ENCODE data around the gene RNF220.
"Not testable (repeated sequence)": the region's sequence is repeated elsewhere in the genome, so short reads cannot be mapped to it uniquely, and the experiment has no call there.

The RNF220 gene

DNA sequence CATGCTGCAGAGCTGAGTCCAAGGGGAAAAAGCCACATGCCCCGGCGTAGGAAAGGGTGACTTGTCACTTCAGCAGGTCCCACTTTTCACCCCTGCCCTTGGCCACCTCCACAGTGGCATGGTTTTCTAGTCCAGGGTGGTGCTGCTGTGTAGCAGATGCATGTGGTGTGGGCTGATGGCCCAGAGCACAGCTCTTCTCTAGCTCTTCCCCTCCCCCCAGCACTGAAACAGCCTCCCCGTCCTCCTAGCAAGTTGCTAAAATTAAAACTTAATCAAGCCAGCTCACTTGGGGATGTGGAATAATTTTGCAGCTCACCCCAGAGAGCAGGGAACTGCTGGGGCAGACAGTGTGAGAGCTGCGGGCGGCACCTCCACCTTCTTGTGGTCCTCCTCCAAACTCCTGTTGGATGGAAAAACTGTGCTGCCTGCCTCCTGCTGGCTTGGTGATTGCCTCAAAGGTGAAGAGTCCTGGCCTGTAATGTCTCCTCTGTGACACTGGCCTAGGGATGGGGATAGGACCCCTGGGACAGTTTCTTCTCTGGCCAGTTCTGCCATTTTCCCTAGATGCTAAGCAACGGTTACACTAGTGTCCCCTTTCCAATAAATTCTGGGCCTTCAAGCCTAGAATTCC, 91.6 kb downstream of the RNF220 start:
- no peak for DNase-seq (ENCODE audit: low spot score)

DNA sequence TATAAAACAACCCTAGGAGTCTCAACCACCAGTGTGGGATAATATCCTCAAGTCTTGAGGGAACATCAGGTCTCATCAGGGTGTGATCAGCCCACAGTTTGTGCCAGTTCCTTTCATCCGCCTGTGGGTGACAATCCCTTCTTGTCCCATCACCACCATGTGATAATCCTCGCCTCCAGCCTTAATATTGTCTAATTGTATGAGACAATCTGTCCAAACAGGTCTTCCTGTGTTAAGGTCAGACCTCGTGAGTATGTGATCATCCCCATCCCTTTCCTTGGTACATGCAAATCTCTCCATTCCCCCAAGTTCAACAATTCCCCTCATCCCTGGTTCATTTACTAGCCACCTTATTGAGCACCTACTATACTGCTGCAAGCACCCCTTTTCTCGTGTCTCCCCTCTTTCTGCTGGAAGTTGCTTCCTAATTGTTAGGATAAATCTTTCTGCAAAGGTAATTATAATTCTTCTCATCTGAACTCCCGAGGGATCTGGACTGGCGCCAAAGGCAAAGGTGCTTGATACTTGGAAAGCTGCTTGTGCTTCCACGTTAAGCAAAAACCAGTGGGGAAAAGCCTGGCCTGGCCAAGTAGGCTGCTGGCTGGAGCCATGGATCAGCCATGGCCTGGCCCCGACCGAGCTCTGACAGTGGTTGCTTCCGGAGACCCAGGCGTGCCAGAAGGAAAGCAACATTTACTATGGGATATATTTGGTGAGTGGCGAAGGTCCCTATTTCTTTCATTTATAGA, 92.5 kb downstream of the RNF220 start:
- DNase-seq (ENCODE audit: low spot score), result no peak

DNA sequence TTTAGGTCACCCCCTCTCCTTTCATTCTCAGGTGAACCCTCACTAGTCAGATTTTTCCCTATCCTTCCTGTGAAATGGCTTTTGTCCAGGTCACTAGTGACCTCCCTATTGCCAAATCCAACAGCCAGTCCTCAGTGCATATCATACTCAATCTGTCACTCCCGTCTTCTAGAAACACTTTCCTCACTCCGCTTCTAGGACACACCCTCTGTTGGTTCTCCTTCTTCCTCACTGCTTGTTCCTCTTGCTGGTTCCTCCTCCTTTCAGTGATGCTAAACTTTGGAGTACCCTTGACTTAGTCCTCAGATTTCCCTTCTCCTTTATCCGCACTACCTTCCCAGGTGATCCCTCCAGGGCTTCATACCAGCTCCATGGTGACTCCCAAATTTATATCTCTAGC, 94.3 kb downstream of the RNF220 start:
- DNase-seq (ENCODE audit: low spot score), result no peak

DNA sequence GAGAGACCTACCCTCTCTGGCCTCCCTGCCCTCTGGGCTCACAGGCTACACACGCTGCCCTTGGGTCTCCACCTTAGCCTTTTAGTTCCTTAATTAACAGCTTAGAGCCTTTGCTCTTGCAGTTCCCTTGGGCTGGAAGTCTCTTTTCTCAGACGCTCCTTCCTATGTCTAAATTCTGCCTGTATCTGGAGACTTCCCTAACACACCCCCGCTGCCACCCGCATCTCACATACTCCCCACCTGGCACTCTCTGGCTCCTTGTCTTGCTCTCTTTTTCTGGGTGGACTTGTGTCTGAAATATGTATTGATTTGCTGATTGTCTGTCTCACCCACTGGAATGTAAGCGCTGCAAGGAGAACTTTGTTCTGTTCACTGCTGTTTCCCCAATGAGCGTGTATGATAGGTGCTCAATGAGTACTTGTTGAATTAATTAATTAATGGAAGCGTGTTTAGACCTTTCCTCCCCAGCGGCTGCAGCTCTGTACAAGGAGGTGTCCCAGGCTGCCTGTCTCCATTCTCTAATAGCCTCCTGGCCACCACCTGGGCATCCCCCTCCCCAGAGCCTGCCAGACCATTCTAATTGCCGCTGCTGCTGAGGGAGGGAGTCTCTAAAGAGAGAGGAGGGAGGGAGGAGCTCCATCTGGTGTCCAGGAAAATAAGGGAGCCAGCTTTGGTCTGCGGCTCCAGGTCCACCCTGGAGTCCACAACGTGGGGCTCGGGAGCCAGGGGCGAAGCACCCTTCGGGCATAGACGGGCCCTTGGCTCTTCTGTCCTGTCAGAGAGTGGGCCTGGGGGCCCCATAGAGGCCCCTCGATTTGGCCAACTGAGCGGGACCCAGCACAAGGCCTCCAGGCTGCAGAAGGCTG, 95.4 kb downstream of the RNF220 start:
- no peak for DNase-seq (ENCODE audit: low spot score)

DNA sequence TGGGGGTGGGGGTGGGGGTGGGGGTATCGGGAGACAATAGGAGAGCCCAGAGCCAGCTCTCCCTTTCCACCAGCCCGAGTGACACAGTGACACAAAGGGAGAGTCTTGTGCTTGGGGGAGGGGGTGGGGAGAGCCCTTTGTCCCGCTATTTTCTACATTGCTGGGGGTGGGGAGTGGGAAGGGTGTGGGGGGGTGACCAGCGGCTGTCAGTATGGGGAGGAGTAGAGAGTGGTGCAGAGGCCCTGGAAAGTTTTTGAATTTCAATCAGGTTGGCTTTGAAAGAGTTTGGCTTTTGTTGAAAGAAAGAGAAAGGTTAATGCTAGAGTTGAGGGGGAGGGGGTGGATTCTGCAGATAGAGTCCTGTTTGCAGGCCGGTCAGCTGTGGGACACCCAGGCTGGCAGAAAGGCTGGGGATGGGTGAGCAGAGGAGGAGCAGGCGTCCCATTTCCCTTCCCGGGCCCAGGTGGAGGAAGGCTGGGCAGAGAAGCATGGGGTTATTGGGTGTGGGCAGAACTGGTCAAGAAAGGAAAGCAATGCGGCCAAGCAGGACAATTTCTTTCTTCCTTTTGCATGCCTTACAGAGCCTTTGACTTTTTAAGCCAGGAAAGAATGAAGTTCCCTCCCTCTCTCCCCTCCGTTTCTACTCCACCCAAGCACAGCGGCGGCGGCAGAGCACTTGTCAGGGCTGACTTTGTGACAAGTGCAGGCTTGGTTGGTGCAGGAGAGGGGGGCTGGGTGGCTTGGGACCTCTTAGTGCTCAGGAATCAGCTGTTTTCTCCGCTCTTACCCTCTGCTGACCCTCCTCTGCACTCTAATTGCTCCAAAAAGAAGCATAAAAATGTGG, 96.2 kb downstream of the RNF220 start:
- no peak for DNase-seq (ENCODE audit: low spot score)

DNA sequence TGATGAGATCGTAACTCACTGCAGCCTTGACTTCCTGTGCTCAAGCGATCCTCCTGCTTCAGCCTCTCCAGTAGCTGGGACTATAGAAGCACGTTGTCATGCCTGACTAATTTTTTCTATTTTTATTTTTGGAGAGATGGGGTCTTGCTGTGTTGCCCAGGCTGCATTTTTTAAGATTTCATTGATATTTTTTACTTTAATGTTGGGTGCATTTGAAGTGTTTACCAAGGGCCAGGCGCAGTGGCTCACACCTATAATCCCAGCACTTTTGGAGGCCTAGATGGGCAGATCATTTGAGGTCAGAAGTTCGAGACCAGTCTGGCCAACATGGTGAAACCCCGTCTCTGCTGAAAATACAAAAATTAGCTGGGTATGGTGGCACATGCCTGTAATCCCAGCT, 97.8 kb downstream of the RNF220 start:
- DNase-seq (ENCODE audit: low spot score), result not testable (repeated sequence)

DNA sequence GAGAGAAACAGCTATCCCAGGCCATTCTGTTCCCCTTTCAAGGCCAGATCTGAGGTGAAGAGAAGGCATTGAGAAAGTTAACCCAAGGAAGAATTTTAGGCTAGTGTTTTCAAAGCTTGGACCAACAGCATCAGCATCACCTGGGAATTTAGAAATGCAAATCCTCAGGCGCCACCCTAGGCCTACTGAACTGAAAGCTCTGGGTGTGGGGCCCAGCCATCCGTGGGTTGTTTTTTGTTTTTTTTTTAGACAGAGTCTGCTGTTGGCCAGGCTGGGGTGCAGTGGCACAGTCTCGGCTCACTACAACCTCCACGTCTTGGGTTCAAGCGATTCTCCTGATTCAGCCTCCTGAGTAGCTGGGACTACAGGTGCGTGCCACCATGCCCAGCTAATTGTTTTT, 98.6 kb downstream of the RNF220 start:
- no peak for DNase-seq (ENCODE audit: low spot score)

DNA sequence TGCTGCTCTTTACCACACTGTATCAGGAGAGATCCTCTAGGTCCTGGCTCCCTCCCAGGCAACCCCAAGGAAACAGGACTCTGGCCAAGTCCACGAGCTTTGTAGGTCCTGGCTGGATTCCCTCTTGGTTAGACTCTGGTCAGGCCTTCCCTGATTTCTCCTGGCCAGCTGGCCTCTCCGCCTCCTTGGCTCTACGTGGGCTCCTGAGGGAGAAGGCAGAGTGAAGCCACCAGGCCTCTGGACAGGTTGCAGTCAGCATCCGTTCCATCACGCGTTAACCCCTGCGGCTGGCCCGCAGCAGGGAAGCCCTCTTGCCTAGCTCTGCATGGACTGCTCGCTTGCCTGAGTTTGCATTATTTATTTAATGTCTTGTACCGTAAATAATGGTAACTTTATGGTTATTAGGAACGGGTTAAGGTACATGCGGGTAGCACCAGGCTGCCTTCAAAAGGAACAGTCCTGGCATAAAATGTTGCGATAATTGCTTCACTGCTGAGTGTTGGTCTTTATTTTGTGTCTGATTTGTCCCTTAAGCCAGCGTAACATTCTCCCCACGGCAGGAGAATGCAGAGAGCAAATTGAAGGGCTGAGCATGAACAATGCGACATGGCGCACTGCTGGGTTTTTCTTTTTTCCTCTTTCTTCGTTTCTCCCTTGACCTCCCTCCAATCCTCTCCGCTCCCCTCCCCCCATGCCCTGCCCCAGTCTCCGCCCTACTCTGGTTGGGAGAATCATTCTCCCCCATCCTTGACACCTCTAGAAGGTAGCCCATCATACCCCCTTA, 100.3 kb downstream of the RNF220 start:
- DNase-seq (ENCODE audit: low spot score), result no peak

DNA sequence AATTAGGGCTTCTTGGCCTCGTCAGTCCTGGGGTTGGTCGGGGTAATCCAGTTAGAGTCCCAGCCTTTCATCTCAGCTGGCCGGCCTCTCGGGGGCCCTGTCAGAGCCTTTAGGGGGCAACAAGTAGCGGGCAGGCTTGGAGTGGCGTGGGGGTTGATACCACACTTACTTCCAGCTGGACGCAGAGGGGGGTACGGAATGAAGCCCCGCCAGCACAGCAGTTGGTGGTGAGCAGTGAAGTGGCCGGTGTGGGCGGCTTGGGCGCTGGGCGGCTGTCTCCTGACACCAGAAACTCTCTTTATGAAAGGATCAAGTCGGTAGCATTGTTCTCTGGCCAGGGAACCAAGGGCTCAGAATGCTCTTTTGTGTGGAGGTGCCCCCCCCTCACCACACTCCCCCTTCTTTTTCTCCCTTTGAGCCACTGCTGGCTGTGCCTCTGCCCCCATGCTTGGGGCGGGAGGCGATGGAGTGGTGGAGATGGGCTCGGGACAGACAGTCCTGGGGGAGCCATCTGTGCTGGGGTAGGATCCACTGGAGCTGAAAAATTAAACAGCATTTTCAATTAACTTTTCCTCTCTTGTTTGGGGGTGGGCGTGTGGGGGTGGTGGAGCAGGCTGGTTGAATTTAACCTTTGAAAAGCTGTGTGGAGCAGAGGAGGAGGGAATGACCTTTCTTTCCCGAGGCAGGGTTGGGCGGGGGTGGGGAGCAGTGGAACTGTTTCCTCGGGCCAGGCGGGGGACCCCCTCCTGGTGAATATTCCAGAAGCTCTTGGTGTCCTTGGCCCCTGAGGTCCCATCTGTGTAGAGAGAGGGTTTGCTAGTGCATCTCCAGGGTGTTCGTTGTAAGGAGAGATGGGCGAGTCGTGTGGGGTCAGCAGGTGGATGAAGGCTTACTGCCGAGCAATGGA, 102.7 kb downstream of the RNF220 start:
- no peak for DNase-seq (ENCODE audit: low spot score)

DNA sequence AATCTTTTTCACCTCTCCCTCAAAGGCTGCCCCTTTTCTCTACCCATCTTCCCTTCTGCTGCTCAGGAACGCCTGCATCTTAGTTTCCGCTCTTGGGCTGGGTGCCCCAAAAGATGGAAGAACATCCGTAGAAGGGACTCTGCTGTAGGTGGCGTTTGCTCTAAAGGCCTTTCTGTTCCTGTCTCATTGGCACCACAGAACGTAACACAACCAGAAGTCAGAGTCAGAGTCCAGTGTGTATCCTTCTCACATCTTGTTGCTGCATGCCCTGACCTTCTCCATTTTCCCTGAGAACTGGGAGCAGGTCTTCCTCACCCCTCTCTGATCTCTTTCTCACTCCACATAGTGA, 103.3 kb downstream of the RNF220 start:
- DNase-seq (ENCODE audit: low spot score), result no peak

DNA sequence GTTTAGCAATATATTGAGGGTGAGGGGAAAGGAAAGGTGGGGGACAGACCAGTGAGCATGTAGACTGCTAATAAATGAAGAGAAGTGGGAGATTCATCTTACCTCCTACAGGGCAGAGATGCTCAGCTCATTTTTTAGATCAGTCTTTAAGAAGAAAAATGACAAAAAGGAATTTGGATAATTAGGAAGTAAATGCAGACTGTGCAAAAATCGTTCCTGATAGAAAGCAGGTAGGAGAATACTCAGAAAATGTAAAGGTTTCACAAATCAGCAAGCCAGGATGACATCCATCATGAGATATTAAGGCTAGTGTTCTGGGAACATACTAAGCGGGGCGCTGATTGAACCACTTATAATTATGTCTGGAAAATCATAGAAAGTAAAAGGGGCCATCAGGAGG, 106.3 kb downstream of the RNF220 start:
- DNase-seq (ENCODE audit: low spot score), result no peak

DNA sequence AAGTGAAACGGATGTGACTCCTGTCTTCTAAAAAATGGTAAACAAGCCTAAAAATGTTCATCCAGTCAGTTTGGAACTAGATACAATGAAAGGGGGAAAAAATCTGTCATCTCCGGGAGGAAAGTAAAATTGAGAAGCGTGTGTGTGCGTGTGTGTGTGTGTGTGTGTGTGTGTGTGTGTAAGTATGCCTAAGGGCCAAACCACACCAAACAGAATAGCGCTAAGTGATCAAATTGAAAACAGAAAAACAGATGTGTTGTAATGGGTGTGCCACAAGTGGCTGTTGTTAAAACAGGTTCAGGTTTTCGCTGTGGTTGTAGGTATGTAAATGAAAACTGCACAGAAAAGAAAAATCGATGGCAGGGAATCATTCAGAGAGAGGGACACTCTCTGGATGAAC, 106.7 kb downstream of the RNF220 start:
- no peak for DNase-seq (ENCODE audit: low spot score)

DNA sequence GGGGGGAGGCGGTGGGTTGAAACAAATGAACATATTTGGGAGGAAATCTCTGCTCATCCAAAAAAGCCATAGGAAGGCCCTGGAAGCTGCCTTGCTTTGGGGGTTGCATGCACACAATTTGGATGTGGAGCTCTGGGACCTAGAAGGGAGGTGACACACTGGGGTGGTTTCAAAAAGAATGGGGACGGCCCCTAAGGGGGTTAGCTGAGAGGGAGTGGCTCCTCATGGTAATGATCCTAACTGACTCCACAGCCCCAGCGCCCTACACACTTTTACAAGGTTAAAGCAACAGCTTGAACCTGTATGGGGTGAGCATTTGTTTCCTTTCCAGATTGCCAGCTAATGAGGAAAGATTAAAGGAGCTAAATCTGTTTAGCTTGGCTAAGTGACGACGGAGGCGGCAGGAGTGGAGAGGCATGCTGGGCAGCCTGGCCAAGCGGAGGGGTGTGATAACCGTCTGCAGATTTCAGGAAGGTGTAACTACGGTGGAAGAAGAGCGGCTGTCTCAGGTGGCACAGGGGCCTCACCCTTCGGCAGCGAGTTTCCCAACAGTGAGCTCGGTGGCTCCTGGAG, 107.3 kb downstream of the RNF220 start:
- no peak for DNase-seq (ENCODE audit: low spot score)

DNA sequence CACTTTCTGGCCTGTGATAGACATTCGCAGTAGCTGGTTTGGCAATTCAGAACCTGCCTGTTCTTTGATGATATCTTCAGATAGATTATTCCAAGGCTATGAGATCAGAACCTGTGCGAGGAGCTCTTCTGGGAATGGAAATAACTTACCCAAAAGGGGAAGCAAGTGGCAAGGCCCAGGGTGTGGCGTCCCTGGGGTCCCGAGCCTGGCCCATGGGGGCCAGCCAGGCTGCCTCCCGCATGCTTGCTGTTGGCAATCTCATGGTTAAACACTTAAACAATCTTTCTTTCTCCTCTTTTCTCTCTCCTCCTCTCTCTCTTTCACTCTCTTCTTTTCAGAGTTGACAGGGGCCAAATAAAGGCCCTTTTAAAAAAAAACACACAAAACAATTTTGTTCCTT, 108.1 kb downstream of the RNF220 start:
- no peak for DNase-seq (ENCODE audit: low spot score)

DNA sequence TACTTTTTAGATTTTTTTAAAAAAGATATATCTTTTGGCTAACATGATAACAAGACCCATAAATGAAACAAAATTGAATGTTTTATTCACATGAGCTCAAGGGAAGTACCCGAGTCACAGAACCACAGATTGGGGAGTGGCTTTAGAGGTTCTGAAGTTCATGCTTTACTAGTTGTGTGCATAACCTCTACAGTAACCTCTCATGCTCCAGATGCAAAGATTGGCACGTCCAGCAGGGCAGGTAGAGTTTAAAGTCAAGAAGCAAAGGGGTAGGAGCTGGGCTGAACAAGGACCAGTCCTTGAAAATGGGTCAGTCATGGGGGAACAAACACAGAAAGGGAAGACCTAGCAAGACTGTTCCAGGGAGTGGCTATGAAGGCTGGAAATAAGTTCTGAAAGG, 109.6 kb downstream of the RNF220 start:
- DNase-seq (ENCODE audit: low spot score), result no peak

DNA sequence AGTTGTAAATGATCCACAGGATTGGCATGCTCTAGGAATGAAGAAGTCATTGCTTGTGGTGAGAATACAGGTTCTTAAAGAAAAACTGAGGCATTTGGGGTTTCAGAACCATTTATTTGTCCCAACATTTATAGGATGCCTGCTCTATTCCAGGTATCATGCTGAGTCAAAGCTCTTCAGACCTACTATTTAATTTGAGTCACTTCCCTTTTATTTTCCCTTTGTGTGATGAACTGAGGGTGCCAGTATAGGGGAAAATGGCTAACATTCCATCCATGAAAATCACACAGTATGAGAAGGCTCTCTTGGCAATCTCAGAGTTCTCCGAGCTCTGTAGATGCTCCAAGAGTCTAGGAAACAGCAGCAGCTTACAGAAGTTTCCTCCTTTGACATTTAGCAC, 110.4 kb downstream of the RNF220 start:
- DNase-seq (ENCODE audit: low spot score), result no peak

DNA sequence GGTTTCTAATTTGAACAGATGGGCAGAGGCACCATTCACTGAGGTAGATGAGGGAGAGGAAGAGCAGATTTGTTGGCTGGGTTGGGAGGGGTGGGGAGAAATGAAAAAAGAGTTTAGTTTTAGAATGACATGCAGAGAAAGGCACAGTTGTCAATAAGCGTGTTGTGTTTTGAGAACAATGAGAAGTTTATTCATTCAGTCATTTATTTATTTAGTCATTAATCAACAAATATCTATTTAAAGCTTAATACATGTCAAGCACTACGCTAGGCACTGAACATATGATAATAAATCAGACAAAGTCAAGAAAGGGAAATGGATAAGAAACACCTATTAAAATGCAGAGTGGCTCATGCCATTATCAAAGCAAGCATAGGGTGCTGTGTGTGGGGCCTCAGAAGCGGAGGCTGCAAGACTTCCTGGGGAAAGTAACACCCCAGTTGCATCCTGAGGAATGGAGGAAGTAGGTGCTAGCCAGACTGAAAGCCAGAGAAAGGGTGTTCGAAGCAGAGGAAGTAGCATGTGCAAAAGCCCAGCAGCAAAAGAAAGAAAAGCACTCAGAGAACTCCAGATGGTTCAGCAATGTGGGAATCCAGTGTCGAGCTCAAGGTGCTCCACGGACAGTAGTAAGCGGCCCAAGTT, 114.1 kb downstream of the RNF220 start:
- DNase-seq (ENCODE audit: low spot score), result no peak

DNA sequence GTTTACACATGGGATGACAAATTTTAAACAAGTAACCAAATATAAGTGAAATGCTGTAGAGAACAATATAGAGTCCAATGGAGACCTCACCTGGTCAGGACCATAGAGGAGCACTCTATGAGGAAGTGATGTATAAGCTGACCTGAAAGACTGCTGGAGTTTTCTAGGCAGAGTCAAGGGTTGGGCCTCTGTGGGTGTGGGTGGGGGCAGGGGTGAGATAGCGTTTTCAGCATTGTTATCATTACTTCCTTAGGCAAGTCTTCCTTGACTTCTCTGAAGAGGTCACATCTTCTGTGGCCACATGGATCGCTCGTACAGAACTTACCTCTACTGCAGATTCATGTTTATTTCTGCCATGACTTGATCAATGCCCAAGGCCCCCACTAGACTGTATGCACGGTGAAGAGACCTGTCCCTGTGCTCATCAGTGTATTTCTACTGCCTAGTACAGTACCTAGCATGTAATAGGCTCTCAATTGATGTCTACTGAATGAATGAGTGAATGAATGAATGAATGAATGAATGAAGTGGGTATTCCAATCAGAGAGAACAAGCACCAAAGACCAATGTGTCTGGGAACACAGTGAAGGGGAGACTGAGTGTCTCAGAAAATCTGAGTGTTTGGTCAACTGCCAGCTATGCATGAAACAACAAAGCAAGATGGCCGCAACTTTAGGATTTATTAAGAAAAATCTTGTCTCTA, 116.5 kb downstream of the RNF220 start:
- no peak for DNase-seq (ENCODE audit: low spot score)
